SK-N-SH (cell line): ENCODE data around the gene MGA.

Source experiments
- EP300 ChIP-seq, 2 experiments: IDR thresholded peaks; 2 replicates each; pipeline versions ENCODE4 v1.4.0 to v1.6.1; 2012; ENCODE audit warnings: borderline replicate concordance in 1 of 2, low read depth in 1 of 2, low read length in 1 of 2
- EZH2phosphoT487 ChIP-seq: fragments of 200-600 bp; sonication (generic); IDR thresholded peaks from 2 replicates; pipeline ENCODE4 v1.6.1; 2017; ENCODE audit warnings: low read depth, mixed run types, mild to moderate bottlenecking, antibody characterized with exemption, moderate library complexity, borderline replicate concordance
- FOXM1 ChIP-seq: IDR thresholded peaks from 2 replicates; pipeline ENCODE4 v1.4.0; 2012; ENCODE audit warnings: low read depth, mild to moderate bottlenecking
- GABPA ChIP-seq: IDR thresholded peaks from 2 replicates; pipeline ENCODE4 v1.4.0; 2012; ENCODE audit warnings: low read depth, mild to moderate bottlenecking
- GATA2 ChIP-seq: sonication (generic); formaldehyde crosslinking; IDR thresholded peaks from 2 replicates; pipeline ENCODE4 v1.5.0; 2020; ENCODE audit warnings: mild to moderate bottlenecking, missing genetic modification reagents
- JUND ChIP-seq: IDR thresholded peaks from 2 replicates; pipeline ENCODE4 v1.4.0; 2012
- POLR2AphosphoS5 ChIP-seq: IDR thresholded peaks from 2 replicates; pipeline ENCODE4 v1.6.1; 2012; ENCODE audit warnings: low read depth, low read length
- RAD21 ChIP-seq: IDR thresholded peaks from 2 replicates; pipeline ENCODE4 v1.6.1; 2012; ENCODE audit warnings: mild to moderate bottlenecking, low read length
- TAF1 ChIP-seq: IDR thresholded peaks from 2 replicates; pipeline ENCODE4 v1.6.1; 2012; ENCODE audit warnings: low read depth, mild to moderate bottlenecking, low read length, moderate library complexity, borderline replicate concordance
- TEAD4 ChIP-seq: IDR thresholded peaks from 2 replicates; pipeline ENCODE4 v1.4.0; 2012; ENCODE audit warnings: mild to moderate bottlenecking, borderline replicate concordance; ENCODE audit not compliant: insufficient read depth
- TF ChIP-seq, protein P1 (sequence below): fragments of 200-600 bp; sonication (generic); IDR thresholded peaks from 2 replicates; pipeline ENCODE4 v1.6.1; 2017; ENCODE audit warnings: antibody characterized with exemption, mild to moderate bottlenecking, moderate library complexity

DNA sequence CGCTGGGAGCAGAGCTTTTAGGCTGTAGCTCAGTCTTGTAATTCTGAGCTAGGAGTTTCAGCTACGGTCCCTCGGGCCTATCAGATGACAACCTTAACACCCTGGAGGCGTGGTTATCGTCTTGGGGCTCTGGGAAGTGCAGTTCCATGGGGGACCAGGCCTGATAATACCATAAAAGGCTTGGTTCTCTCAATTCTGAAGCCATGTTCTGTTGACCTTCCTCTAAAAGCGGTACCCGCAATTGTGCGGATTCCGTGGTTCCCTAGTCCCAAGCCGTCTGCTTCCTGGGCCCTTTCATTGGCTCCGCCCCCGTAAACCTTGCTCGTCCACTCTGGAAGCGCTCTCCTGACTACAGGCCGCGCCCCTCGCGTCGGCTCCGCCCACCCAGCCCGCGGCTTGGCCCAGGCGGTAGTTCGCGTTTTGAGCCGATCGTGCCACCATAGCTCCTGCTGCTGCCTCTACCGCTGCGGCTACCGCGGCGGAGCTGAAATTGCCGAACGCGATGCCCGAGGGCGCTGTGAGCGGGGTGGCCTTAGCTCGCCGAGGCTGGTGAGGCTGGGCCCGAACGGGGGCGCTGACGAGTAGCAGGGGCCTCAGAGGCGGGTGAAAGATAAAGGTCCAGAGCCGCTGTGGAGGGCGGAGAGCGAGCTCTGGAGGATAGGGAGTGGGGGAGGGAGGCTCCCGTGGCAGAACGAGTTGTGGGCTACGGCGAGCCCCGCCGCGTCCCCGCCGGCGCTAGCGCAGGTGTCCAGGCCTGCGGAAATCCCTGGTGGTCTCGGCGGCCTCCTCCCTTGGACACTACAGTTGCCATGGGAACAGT is 114.1 kb downstream of the MGA start, which contains the start of gene MAPKBP1:
- TF ChIP-seq POLR2AphosphoS5 (peak; percentile 84; the same call in 1 of the 2 replicates), GATA2 (CRISPR knock-in tag) (peak; percentile 65; the same call in 1 of the 2 replicates), RAD21 (peak; percentile 56), FOXM1 (no peak), TEAD4 (no peak), EZH2phosphoT487 (no peak), TAF1 (peak; percentile 72), GABPA (no peak), JUND (no peak; the same call in 1 of the 2 replicates), EP300 (IDR thresholded peaks at IDR 0.05; ENCODE audit: borderline replicate concordance in 1 of 2, low read depth in 1 of 2, low read length in 1 of 2) (peak; percentile 15 to 48; a peak in 2 of 4 replicates)
- TF ChIP-seq, protein P1, sequence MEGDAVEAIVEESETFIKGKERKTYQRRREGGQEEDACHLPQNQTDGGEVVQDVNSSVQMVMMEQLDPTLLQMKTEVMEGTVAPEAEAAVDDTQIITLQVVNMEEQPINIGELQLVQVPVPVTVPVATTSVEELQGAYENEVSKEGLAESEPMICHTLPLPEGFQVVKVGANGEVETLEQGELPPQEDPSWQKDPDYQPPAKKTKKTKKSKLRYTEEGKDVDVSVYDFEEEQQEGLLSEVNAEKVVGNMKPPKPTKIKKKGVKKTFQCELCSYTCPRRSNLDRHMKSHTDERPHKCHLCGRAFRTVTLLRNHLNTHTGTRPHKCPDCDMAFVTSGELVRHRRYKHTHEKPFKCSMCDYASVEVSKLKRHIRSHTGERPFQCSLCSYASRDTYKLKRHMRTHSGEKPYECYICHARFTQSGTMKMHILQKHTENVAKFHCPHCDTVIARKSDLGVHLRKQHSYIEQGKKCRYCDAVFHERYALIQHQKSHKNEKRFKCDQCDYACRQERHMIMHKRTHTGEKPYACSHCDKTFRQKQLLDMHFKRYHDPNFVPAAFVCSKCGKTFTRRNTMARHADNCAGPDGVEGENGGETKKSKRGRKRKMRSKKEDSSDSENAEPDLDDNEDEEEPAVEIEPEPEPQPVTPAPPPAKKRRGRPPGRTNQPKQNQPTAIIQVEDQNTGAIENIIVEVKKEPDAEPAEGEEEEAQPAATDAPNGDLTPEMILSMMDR = peak; percentile 75
